Caco-2 (cell line): ENCODE measurements around the gene HS3ST3B1. TPM values are rescaled to one million over a fixed set of nuclear protein-coding genes. Genes with fewer than 3 reads are reported as not detected.

ENCODE experiments used
- BruUV-seq: library from RNA; stranded (reverse); fragments of 400-500 nt; replicated peaks from 2 replicates; lab custom pipeline; 2021; lab: Mats Ljungman, UMichigan
- CTCF ChIA-PET: fragments of 300-600 bp; sonication (Branson Sonifier 250); formaldehyde crosslinking; loops from one replicate; lab custom pipeline; 2022; ENCODE audit warnings: antibody characterized with exemption; lab: Charles Lee
- POLR2A ChIA-PET: fragments of 300-600 bp; sonication (Branson Sonifier 250); formaldehyde crosslinking; loops from one replicate; lab custom pipeline; 2022; ENCODE audit warnings: antibody characterized with exemption; lab: Charles Lee
- DNase-seq, 2 experiments: peaks; one replicate each; pipeline versions ENCODE4 v3.0.0 to v3.0.0-alpha.2; 2020 to 2022
- H3K27me3 ChIP-seq: replicated peaks from 2 replicates; pipeline ENCODE4 v1.6.0; 2011; ENCODE audit warnings: low read length; ENCODE audit not compliant: control insufficient read depth, insufficient read depth
- H3K36me3 ChIP-seq: 2 replicates; pipeline ENCODE4 v1.5.1; 2011; ENCODE audit warnings: low read length; ENCODE audit not compliant: control insufficient read depth, insufficient read depth
- H3K4me1 ChIP-seq: fragments of 250-450 bp; sonication (Bioruptor Pico); 2 replicates; pipeline ENCODE4 v1.5.1; 2020; ENCODE audit warnings: mild to moderate bottlenecking
- H3K4me3 ChIP-seq: 2 replicates; pipeline ENCODE4 v1.5.1; 2011; ENCODE audit warnings: low read depth, mild to moderate bottlenecking, control low read depth, low read length
- H3K9me3 ChIP-seq: fragments of 250-450 bp; sonication (Bioruptor Pico); 2 replicates; pipeline ENCODE4 v1.5.1; 2020; ENCODE audit warnings: mild to moderate bottlenecking, moderate library complexity
- H3K27ac Mint-ChIP-seq: one replicate; pipeline ENCODE4 v1.8.0; 2022; ENCODE audit warnings: mixed read lengths; ENCODE audit not compliant: unreplicated experiment
- H3K27me3 Mint-ChIP-seq: one replicate; pipeline ENCODE4 v1.8.0; 2022; ENCODE audit warnings: mixed read lengths; ENCODE audit not compliant: insufficient read depth, unreplicated experiment
- H3K36me3 Mint-ChIP-seq: one replicate; pipeline ENCODE4 v1.8.0; 2022; ENCODE audit warnings: mild to moderate bottlenecking, mixed read lengths; ENCODE audit not compliant: insufficient read depth, unreplicated experiment
- H3K4me1 Mint-ChIP-seq: one replicate; pipeline ENCODE4 v1.8.0; 2022; ENCODE audit warnings: low read depth, mixed read lengths; ENCODE audit not compliant: unreplicated experiment
- H3K4me3 Mint-ChIP-seq: one replicate; pipeline ENCODE4 v1.8.0; 2022; ENCODE audit warnings: mild to moderate bottlenecking, moderate library complexity, mixed read lengths; ENCODE audit not compliant: unreplicated experiment
- H3K9me3 Mint-ChIP-seq: one replicate; pipeline ENCODE4 v1.8.0; 2022; ENCODE audit warnings: mixed read lengths; ENCODE audit not compliant: unreplicated experiment
- CTCF ChIP-seq, 2 experiments: fragments of 200-600 bp in 1 of 2; IDR thresholded peaks; 1 replicate in 1 of 2; 2 replicates in 1 of 2; pipeline versions ENCODE4 v1.5.1 to v1.8.0; 2011 to 2022; ENCODE audit warnings: antibody characterized with exemption in 1 of 2, control low read depth in 1 of 2, inconsistent platforms in 1 of 2, low read depth in 1 of 2, low read length in 1 of 2, mild to moderate bottlenecking in 1 of 2, moderate library complexity in 1 of 2; ENCODE audit not compliant: insufficient read depth in 1 of 2, severe bottlenecking in 1 of 2, unreplicated experiment in 1 of 2
- intact Hi-C: fragments of 100-400 bp; cut with micrococcal nuclease; formaldehyde crosslinking; loops from one replicate; pipeline ENCODE4 v1.10.0; 2022; ENCODE audit not compliant: unreplicated experiment
- total RNA-seq: library from RNA; stranded (reverse); gene quantifications from 2 replicates; pipeline ENCODE4 v1.2.3, GENCODE V29; 2022

HS3ST3B1 gene
- total RNA-seq, 1 experiment from 2014 or later, result 1.9 TPM

DNA sequence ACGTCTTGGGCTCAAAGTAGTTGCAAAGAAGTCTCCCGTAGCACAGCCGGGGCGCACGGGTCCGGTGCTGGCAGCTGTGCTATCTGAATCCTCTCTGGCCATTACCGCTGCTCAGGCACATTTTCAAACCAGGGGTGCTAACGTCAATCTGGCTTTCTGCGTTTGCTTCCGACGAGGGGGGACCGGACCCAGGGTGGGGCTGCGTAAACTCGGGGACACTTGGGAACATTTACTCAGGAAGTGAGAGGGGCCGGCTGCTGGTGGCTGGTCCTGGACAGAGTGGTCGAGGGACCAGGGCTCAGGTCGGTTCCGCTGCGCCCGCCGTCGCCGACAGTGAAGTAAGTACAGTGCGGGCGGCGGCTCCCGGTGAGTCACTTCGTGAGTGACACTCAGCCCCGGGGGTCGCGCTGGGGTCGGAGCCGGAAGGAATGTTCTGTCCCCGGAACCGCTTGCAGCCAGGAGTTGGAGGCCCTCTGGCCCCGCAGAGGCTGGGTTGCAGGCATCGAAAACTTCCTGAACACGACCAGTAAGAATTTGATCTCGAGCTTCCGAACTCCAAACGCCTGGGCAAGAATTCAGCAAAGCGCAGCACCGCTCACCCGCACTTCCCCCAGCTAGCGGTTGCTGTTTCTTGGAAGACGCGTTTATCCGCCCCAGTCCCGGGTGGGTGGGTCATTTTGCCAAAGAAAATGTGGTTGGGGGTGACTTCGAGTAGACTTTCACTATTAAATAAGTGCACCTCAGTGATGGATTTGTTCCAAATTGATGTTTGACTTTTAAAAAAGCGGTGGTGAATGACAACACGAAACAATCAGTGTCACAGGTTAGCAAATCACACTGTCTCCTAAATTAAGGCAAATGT is 1.4 kb upstream of the HS3ST3B1 start:
- H3K27ac Mint-ChIP-seq, result no peak overlapping the region
- intact Hi-C loops, result loop anchor here (10.0 kb wide), 1 partner anchor 75 kb away; no protein-coding TSS in a partner anchor

GRCh38 chr17:14301279-14302090 is 604 bp downstream of the HS3ST3B1 start:
- POLR2A ChIA-PET, result no interaction called here
- Mint-ChIP-seq H3K4me3 (peak overlapping the region; percentile 79), H3K9me3 (no peaks in the 10 kb centered on the region), H3K27ac (no peak overlapping the region), H3K27me3 (peaks cover 7% of the 10 kb centered on the region), H3K36me3 (peaks cover 11% of the 10 kb centered on the region), H3K4me1 (no peaks in the 10 kb centered on the region)
- Histone ChIP-seq H3K9me3 (no peaks in the 10 kb centered on the region), H3K4me3 (peak overlapping the region; percentile 57), H3K4me1 (no peaks in the 10 kb centered on the region), H3K27me3 (no peaks in the 10 kb centered on the region; the same call in 1 of the 2 replicates), H3K36me3 (no peaks in the 10 kb centered on the region)
- no peak for TF ChIP-seq CTCF (IDR thresholded peaks at IDR 0.05; ENCODE audit: insufficient read depth in 1 of 2, low read depth in 1 of 2, low read length in 1 of 2, severe bottlenecking in 1 of 2, unreplicated experiment in 1 of 2)
- no peak for DNase-seq
- CTCF ChIA-PET, result interaction anchor here (0.7 to 1.7 kb wide), 3 partner anchors 13 to 827 kb away, joined by 3 to 4 read pairs (median 3); no protein-coding TSS in a partner anchor
- BruUV-seq, result no TSS peak
- intact Hi-C loops, result loop anchor here (1.0 to 10.0 kb wide), 2 partner anchors 73 to 704 kb away; no protein-coding TSS in a partner anchor

More for the DNA sequence above, 1.4 kb upstream of the HS3ST3B1 start:
- Histone ChIP-seq H3K9me3 (no peaks in the 10 kb centered on the region), H3K36me3 (no peaks in the 10 kb centered on the region), H3K4me3 (peak overlapping the region; percentile 25), H3K4me1 (no peaks in the 10 kb centered on the region), H3K27me3 (no peaks in the 10 kb centered on the region; the same call in 1 of the 2 replicates)
- no TSS peak for BruUV-seq
- Mint-ChIP-seq H3K27me3 (peaks cover 7% of the 10 kb centered on the region), H3K9me3 (no peaks in the 10 kb centered on the region), H3K36me3 (peaks cover 11% of the 10 kb centered on the region), H3K4me3 (peak overlapping the region; percentile 79), H3K4me1 (no peaks in the 10 kb centered on the region)
- TF ChIP-seq CTCF (IDR thresholded peaks at IDR 0.05; ENCODE audit: insufficient read depth in 1 of 2, low read depth in 1 of 2, low read length in 1 of 2, severe bottlenecking in 1 of 2, unreplicated experiment in 1 of 2), result no peak
- ChIA-PET CTCF (interaction anchor here (0.6 kb wide), 1 partner anchor 101 kb away, joined by 3 read pairs; no protein-coding TSS in a partner anchor), POLR2A (no interaction called here)
- peak in 1 of 2 experiments; percentile 11 for DNase-seq

DNA sequence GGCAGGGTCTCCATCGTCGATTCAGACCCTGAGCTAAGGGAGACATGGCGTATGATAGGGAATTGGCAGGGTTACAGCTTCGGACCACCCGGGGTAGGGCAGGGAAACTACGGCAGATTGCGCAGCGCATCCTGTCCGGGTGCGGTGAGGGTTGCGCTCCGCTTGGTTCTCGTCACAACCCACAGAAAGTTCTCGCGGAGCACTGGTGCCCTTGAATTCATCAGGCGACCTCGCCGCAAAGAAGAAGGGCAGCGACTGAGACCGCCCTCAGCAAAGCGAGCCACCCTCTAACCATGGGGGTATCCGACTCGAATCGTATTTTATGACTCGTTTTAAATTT is 1.2 kb downstream of the HS3ST3B1 start:
- DNase-seq, result no peak
- ChIA-PET POLR2A (no interaction called here), CTCF (interaction anchor here (0.7 to 1.7 kb wide), 2 partner anchors 704 to 826 kb away, joined by 3 to 4 read pairs; no protein-coding TSS in a partner anchor)
- intact Hi-C loops, result loop anchor here (1.0 to 10.0 kb wide), 2 partner anchors 73 to 705 kb away; no protein-coding TSS in a partner anchor
- H3K4me3 ChIP-seq, result peak overlapping the region; percentile 57
- H3K27me3 Mint-ChIP-seq, result peaks cover 7% of the 10 kb centered on the region
- no peaks in the 10 kb centered on the region for H3K9me3 Mint-ChIP-seq
- no peaks in the 10 kb centered on the region for H3K9me3 ChIP-seq
- no peak for TF ChIP-seq CTCF (IDR thresholded peaks at IDR 0.05; ENCODE audit: insufficient read depth in 1 of 2, low read depth in 1 of 2, low read length in 1 of 2, severe bottlenecking in 1 of 2, unreplicated experiment in 1 of 2)
- H3K36me3 Mint-ChIP-seq, result peaks cover 11% of the 10 kb centered on the region
- no TSS peak for BruUV-seq
- no peaks in the 10 kb centered on the region for H3K4me1 ChIP-seq
- H3K4me1 Mint-ChIP-seq, result no peaks in the 10 kb centered on the region
- H3K27ac Mint-ChIP-seq, result no peak overlapping the region
- no peaks in the 10 kb centered on the region; the same call in 1 of the 2 replicates for H3K27me3 ChIP-seq
- H3K36me3 ChIP-seq, result no peaks in the 10 kb centered on the region
- H3K4me3 Mint-ChIP-seq, result peak overlapping the region; percentile 79
